GM12872 (cell line): ENCODE results near the gene TNFRSF6B.

Experiments used
- CTCF ChIP-seq: IDR thresholded peaks from 3 replicates; pipeline ENCODE4 v1.5.1; 2011; ENCODE audit warnings: low read depth, mild to moderate bottlenecking, low read length, moderate library complexity; ENCODE audit not compliant: insufficient read depth

Gene TNFRSF6B

GRCh38 chr20:63653974-63654668 is 42.3 kb upstream of the TNFRSF6B start:
- no peak for TF ChIP-seq CTCF

GRCh38 chr20:63655249-63655648 is 41.2 kb upstream of the TNFRSF6B start:
- no peak for TF ChIP-seq CTCF

DNA sequence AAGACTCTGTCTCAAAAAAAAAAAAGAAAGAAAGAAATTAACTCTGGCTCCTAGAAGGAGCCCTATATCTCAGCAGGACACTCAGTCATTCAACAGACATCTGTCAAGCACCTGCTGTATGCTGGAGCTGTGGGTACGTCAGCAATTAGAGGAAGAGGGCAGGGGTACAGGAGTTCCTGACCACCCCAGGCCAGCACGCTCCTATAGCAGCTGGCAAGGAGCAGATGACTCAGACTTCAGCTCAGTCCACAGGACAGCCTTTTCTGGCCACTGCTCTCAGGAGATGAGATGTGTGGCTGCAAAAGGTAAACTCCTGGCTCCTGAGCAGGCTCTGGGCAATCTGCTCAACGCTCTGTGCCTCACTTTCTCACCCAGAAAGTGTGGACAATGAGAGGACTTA is 40.0 kb upstream of the TNFRSF6B start:
- TF ChIP-seq CTCF = no peak

- TF ChIP-seq CTCF = no peak
Observed at GRCh38 chr20:63657260-63657936, 39.1 kb upstream of the TNFRSF6B start.

DNA sequence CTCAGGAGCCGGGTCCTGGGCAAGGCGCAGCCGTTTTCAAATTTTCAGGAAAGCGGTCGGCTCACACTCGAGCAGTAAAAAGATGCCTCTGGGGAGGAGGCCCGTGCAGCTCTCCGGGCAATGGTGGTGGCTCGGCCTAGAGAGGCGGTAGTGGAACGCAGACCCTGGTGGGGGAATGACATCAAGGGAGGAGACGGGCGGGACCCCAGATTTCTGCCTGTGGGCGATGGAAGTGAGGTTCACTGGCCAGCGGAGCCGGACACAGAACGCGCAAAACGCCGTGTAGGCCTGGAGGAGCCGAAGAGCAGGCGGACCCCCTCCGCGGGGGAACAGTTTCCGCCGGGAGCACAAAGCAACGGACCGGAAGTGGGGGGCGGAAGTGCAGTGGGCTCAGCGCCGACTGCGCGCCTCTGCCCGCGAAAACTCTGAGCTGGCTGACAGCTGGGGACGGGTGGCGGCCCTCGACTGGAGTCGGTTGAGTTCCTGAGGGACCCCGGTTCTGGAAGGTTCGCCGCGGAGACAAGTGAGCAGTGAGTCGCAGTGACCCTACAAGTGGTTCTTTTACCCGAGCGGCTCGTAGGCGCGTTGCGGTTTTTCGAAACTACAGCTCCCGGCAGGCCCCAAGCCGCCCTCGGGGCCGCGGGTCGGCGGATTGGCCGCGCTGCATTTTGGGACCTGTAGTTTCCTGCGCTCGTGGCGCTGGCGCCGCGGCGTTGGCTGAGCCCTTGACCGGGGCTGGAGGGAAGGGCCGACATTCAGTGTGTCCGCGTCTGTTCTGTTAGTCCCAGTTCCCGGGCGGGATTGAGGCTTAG is 38.3 kb upstream of the TNFRSF6B start, which contains the start of gene RTEL1:
Gene RTEL1, plus strand, starts transcription at position 376 of the 812 bp plus-strand sequence. CDS start 1,091 bp downstream, outside the sequence.
- no peak for TF ChIP-seq CTCF

DNA sequence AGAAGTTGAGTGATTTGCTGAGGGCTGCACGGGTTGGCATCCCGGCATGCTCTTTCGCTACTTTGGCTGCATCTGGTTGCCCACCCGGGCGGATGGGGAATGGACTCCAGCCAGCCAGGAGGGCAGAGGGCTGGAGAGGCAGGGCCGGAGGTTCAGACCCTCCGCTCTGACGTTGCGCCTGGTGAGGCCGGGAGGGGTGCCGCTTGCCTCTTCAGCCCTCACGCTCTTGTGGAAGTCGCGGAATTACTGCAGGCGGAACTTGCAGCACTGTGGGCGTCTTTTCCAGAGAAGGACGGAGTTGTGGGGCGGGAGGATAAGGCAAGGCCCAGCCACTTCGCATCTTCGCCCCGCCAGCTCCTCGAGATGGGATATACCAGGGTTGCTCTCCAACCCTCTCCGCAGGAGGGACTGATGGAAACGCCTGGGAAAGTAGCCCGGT is 37.7 kb upstream of the TNFRSF6B start:
- TF ChIP-seq CTCF = no peak

GRCh38 chr20:63659370-63659769 is 37.1 kb upstream of the TNFRSF6B start:
- TF ChIP-seq CTCF = no peak
